GM10266 (cell line): ENCODE data around the gene ZNF181.
A peak's percentile ranks its signal among the peaks of the same experiment; 100 is the strongest.

ENCODE experiments used
- DNase-seq: peaks from one replicate; pipeline ENCODE4 v3.0.0; 2012; ENCODE audit errors: extremely low spot score
- CTCF ChIP-seq: IDR thresholded peaks from 2 replicates; pipeline ENCODE4 v1.5.1; 2012; ENCODE audit warnings: mild to moderate bottlenecking, low read depth; ENCODE audit not compliant: control insufficient read depth, insufficient read depth; ENCODE audit errors: missing control alignments

ZNF181 gene

DNA sequence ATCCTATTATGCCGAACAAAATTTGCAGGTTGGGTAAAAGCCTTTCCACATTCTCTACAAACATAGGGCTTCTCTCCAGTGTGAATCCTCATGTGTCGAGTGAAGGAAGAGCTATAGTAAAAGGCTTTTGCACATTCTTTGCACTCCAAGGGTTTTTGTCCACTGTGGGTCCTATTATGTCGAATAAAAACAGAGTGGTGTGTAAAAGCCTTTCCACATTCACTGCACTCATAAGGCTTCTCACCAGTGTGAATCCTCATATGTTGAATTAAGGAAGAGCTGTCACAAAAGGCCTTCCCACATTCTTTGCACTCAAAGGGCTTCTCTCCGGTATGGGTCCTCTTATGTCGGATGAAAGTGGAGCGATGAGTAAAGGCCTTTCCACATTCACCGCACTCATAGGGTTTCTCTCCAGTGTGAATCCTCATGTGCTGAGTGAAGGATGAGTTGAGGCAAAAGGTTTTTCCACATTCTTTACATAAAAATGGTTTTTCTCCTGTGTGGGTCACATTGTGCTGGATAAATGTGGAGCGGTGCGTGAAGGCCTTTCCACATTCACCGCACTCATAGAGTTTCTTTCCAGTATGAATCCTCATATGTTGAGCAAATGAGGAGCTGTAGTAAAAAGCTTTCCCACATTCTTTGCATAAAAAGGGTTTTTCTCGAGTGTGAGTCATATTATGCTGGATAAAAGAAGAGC, 25.3 kb downstream of the ZNF181 start:
- no peak for TF ChIP-seq CTCF
- no peak for DNase-seq

GRCh38 chr19:34766386-34766785, 32.3 kb downstream of the ZNF181 start:
- DNase-seq = no peak
- no peak for TF ChIP-seq CTCF

- DNase-seq = no peak
These were observed 33.9 kb downstream of the ZNF181 start for GRCh38 chr19:34767951-34768350.

DNA sequence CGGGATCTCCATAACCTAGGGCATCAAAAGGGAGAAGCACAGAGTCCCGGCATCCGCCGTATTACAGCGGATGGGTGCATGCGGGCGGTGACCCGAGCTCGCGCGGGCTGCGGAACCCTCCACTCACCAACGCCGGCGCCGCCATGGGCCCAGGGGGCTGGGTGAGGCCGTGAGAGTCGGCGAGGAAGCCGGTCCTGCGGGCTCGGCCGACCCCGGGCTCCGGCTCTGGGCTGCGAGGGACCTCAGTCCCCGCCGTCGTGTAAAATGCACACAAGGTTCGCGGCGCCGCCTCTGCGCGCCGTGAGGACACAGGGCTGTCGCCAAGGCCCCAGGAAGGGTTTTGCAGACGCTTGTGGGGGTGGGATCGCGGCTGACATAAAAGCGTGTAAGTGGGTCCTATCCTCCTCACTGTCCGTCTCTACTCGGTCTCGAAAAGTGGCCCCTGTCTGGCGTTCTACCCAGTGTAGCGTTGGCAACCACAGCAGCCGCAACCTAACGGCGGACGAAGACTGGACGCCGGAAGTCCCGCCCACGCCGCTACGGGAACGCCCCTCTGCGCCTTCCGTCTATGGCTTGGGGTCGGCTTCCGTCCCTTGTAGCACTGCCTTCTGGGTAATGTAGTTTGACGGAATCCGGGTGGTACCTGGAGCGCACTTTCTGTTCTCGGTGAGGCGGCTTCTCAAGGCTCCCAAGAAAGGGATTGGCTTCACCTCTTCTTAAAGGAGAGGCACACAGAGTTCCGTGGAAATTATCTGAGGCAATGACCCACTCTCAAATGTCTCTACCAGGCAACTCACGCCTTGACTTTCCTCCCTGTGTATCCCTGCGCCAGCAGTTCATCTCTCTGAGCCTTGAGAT, 38.9 kb downstream of the ZNF181 start, which contains the start of gene ZNF599:
Gene ZNF599 (minus strand): TSS at position 519 of the 858 bp plus-strand sequence. CDS start 374 bp downstream, at position 145.
- DNase-seq = peak; percentile 89
- TF ChIP-seq CTCF = no peak

More at GRCh38 chr19:34767951-34768350, 33.9 kb downstream of the ZNF181 start:
- TF ChIP-seq CTCF = no peak

DNA sequence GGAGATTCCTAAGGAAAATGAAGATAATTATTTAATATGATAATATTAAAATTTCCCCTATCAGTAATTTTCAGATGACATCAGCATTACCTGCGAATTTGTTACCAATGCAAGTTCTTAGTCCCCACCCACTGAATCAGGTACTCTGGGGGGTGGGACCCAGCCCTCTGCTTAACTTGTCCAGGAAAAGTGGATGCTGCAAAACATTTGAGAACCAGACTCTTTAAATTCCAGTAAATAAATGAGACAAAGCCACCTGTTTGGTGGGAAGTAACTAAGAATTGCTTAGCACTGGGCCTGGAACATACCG, 39.5 kb downstream of the ZNF181 start:
- no peak for TF ChIP-seq CTCF

GRCh38 chr19:34774857-34775256, 40.8 kb downstream of the ZNF181 start:
- no peak for TF ChIP-seq CTCF
- DNase-seq = no peak

More for the DNA sequence above, 39.5 kb downstream of the ZNF181 start:
- no peak for DNase-seq

DNA sequence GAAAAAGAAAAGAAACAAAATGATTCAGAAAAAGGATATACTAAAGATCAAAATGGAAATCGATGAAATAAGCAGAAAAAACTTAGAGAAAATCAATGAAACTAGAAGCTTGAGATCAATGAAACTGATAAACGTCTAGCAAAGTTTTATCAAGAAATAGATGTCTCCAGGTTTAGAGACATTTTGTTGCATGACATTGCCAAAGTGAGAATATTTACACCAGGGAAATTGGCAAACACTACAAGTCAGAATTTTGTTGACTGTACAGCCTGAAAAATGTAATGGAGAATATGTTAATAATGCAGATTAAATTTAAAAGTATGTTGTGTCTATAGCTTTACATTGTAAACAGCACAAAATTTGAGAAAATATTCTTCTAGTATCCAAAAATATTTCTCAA, 44.3 kb downstream of the ZNF181 start:
- TF ChIP-seq CTCF = no peak

More for the DNA sequence above, 44.3 kb downstream of the ZNF181 start:
- no peak for DNase-seq
